Measurements from ENCODE around the gene SARM1.
"Not testable (repeated sequence)": the region's sequence is repeated elsewhere in the genome, so short reads cannot be mapped to it uniquely, and the experiment has no call there.

SARM1 gene

DNA sequence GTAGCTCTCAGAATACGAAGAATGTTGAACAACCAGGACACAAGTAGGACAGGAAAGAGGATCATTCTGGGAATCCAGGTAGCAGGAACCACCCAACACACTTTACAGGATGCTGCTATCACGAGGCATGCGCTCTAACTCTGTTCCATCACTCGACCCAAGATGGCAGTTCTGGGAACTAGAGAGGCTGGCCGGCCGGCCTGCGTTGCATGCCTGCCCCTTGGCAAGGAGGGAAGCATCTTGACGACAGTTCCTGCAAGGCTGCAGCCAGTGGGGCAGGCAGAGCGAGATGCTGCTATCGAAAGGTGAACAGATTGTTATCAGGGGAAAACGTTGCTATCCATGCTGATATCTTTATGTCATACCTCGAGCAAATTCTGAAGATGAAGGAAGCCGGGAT is 53.7 kb downstream of the SARM1 start:
- H3K4me1 ChIP-seq (ENCODE audit: control insufficient read depth, insufficient read depth, low read length), result no peaks in the 10 kb centered on the region
- H3K27ac ChIP-seq (ENCODE audit: low read length), result no peak overlapping the region
- no peak overlapping the region for H3K9ac ChIP-seq (ENCODE audit: low read length in 2 of 2)
- H3K36me3 ChIP-seq (ENCODE audit: control insufficient read depth in 2 of 2, insufficient read depth in 2 of 2, low read length in 2 of 2), result no peaks in the 10 kb centered on the region
- peaks cover 0 to 6% of the 10 kb centered on the region in 2 donors for H3K27me3 ChIP-seq (ENCODE audit: control insufficient read depth in 1 of 2, insufficient read depth in 2 of 2, low read length in 2 of 2)
- H3K9me3 ChIP-seq (ENCODE audit: control insufficient read depth in 2 of 2, low read length in 2 of 2), result no peaks in the 10 kb centered on the region
- H3K4me3 ChIP-seq (ENCODE audit: low read length in 2 of 2), result no peak overlapping the region

DNA sequence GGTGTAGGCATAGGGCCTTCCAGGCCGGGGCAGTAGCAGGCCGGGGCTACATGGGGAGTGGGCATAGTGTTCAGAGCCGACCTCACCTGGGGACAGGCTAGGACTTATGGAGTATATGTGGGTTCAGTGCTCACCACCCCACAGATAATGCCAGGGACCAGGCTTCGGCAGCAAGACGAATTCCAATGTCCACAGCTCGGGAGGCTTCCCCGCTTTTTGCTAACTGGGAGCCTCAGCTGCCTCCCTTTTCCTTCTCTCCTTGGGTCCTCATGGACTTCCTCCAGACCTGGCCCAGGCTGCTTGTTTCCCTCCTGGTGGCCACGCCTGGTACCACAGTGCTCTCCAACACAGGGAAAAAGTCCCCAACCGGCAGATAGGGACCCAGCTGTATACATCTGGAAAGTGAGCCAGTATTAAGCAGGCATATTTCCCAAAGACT is 54.6 kb downstream of the SARM1 start:
- peaks cover 0 to 6% of the 10 kb centered on the region in 2 donors for H3K27me3 ChIP-seq (ENCODE audit: control insufficient read depth in 1 of 2, insufficient read depth in 2 of 2, low read length in 2 of 2)
- no peak overlapping the region for H3K9ac ChIP-seq (ENCODE audit: low read length in 2 of 2)
- no peak overlapping the region for H3K4me3 ChIP-seq (ENCODE audit: low read length in 2 of 2)
- no peaks in the 10 kb centered on the region for H3K9me3 ChIP-seq (ENCODE audit: control insufficient read depth in 2 of 2, low read length in 2 of 2)
- no peaks in the 10 kb centered on the region for H3K4me1 ChIP-seq (ENCODE audit: control insufficient read depth, insufficient read depth, low read length)
- no peaks in the 10 kb centered on the region for H3K36me3 ChIP-seq (ENCODE audit: control insufficient read depth in 2 of 2, insufficient read depth in 2 of 2, low read length in 2 of 2)
- H3K27ac ChIP-seq (ENCODE audit: low read length), result no peak overlapping the region

DNA sequence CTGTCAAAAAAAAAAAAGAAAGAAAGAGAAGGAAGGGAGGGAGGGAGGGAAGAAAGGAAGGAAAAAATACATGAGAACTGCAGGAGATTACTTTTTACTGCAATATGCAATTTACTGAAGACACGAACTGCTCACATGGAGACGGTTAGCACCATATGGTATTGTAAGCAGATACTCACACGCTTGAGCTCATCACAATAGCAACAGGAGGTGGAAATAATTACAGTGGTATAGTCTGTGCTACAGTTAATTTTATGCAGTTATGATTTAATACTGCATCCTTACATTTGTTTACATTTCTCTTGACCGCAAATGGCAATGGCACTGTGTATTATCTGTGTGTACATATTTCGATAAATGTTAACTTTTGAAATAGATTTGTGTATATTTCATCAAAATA is 55.9 kb downstream of the SARM1 start:
- H3K36me3 ChIP-seq (ENCODE audit: control insufficient read depth in 2 of 2, insufficient read depth in 2 of 2, low read length in 2 of 2), result no peaks in the 10 kb centered on the region
- H3K4me3 ChIP-seq (ENCODE audit: low read length in 2 of 2), result no peak overlapping the region
- H3K9ac ChIP-seq (ENCODE audit: low read length in 2 of 2), result no peak overlapping the region
- H3K27me3 ChIP-seq (ENCODE audit: control insufficient read depth in 1 of 2, insufficient read depth in 2 of 2, low read length in 2 of 2), result peaks cover 0 to 6% of the 10 kb centered on the region in 2 donors
- no peaks in the 10 kb centered on the region for H3K4me1 ChIP-seq (ENCODE audit: control insufficient read depth, insufficient read depth, low read length)
- H3K27ac ChIP-seq (ENCODE audit: low read length), result no peak overlapping the region
- no peaks in the 10 kb centered on the region for H3K9me3 ChIP-seq (ENCODE audit: control insufficient read depth in 2 of 2, low read length in 2 of 2)

DNA sequence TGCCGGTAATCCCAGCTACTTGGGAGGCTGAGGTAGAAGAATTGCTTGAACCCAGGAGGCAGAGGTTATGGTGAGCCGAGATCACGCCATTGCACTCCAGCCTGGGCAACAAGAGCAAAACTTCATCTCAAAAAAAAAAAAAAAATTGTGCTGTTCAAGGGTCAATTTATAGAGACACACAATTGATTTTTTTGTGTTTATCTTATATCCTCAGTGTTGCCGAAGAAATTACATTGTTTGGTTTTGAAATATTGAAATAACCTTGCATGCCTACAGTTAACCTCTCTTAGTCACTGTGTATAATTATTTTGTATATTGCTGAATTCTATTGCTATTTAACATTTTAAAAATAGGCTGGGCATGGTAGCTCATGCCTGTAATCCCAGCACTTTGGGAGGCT is 56.5 kb downstream of the SARM1 start:
- H3K27me3 ChIP-seq (ENCODE audit: control insufficient read depth in 1 of 2, insufficient read depth in 2 of 2, low read length in 2 of 2); H3K4me1 ChIP-seq (ENCODE audit: control insufficient read depth, insufficient read depth, low read length); H3K9ac ChIP-seq (ENCODE audit: low read length in 2 of 2); H3K27ac ChIP-seq (ENCODE audit: low read length); H3K9me3 ChIP-seq (ENCODE audit: control insufficient read depth in 2 of 2, low read length in 2 of 2); H3K4me3 ChIP-seq (ENCODE audit: low read length in 2 of 2); H3K36me3 ChIP-seq (ENCODE audit: control insufficient read depth in 2 of 2, insufficient read depth in 2 of 2, low read length in 2 of 2): not testable (repeated sequence)

DNA sequence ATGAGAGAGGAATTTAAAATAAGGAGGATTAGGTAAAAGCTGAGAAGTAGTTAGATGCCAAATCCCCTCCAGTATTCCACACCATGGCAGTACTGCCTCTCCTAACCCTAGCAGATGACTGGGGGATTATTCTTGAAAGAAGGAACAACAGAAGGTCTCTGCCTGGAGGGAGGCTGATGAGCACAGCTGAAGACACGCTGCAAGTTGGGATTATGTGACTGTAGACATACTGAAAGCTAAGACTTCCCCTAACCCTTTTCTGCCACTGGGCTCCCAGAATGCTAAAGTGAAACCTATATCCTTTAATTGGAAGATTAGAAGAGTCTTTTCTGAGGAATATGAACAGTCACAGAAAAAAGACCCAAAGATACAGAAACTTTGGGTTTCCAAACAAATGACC is 62.2 kb downstream of the SARM1 start:
- H3K9me3 ChIP-seq (ENCODE audit: control insufficient read depth in 2 of 2, low read length in 2 of 2), result no peaks in the 10 kb centered on the region
- H3K9ac ChIP-seq (ENCODE audit: low read length in 2 of 2), result no peak overlapping the region
- H3K4me1 ChIP-seq (ENCODE audit: control insufficient read depth, insufficient read depth, low read length), result no peaks in the 10 kb centered on the region
- H3K36me3 ChIP-seq (ENCODE audit: control insufficient read depth in 2 of 2, insufficient read depth in 2 of 2, low read length in 2 of 2), result no peaks in the 10 kb centered on the region
- no peak overlapping the region for H3K4me3 ChIP-seq (ENCODE audit: low read length in 2 of 2)
- H3K27me3 ChIP-seq (ENCODE audit: control insufficient read depth in 1 of 2, insufficient read depth in 2 of 2, low read length in 2 of 2), result peaks cover 0 to 2% of the 10 kb centered on the region in 2 donors
- no peak overlapping the region for H3K27ac ChIP-seq (ENCODE audit: low read length)

DNA sequence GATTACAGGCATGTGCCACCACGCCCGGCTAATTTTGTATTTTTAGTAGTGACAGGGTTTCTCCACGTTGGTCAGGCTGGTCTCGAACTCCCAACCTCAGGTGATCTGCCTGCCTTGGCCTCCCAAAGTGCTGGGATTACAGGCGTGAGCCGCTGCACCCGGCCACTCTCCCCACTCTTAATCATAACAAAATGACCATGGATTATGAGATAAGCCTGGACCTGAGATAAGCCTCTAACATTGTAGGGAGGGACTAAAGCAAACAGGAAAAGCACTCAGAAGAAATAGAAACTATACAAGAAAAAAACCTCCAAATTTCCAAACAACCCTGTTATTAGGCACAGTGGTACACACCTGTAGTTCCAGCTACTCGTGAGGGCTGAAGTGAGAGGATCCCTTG is 62.8 kb downstream of the SARM1 start:
- not testable (repeated sequence) for H3K9me3 ChIP-seq (ENCODE audit: control insufficient read depth in 2 of 2, low read length in 2 of 2); H3K36me3 ChIP-seq (ENCODE audit: control insufficient read depth in 2 of 2, insufficient read depth in 2 of 2, low read length in 2 of 2); H3K27ac ChIP-seq (ENCODE audit: low read length); H3K4me1 ChIP-seq (ENCODE audit: control insufficient read depth, insufficient read depth, low read length); H3K9ac ChIP-seq (ENCODE audit: low read length in 2 of 2); H3K4me3 ChIP-seq (ENCODE audit: low read length in 2 of 2); H3K27me3 ChIP-seq (ENCODE audit: control insufficient read depth in 1 of 2, insufficient read depth in 2 of 2, low read length in 2 of 2)

DNA sequence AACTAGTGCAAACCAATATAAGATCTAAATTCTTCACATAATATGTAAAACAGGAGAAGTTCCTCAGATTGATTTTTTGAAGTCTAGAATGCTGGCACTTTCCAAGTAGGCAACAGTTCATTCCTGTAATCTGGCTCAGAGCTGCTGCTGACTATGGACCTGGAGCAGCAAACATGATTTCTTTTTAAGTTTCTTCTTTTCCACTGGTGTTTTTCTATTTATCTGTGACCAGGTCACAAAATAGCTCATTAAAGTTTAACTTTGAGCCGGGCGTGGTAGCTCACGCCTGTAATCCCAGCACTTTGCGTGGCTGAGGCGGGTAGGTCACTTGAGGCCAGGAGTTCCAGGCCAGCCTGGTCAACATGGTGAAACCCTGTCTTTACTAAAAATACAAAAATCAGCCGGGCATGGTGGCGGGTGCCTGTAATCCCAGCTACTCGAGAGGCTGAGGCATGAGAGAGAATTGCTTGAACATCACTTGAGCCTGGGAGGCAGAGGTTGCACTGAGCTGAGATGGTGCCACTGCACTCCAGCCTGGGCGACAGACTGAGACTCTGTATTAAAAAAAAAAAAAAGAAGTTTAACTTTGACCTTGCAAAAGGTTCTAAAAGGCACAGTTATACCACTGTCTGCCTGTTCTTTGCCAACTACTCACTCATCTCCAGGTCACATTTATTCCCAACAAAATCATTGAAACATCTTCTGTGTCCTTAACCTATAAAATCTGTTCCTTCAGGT is 72.6 kb downstream of the SARM1 start:
- Histone ChIP-seq H3K27ac (ENCODE audit: low read length) (no peak overlapping the region), H3K9ac (ENCODE audit: low read length in 2 of 2) (no peak overlapping the region), H3K27me3 (ENCODE audit: control insufficient read depth in 1 of 2, insufficient read depth in 2 of 2, low read length in 2 of 2) (no peaks in the 10 kb centered on the region), H3K4me3 (ENCODE audit: low read length in 2 of 2) (no peak overlapping the region), H3K36me3 (ENCODE audit: control insufficient read depth in 2 of 2, insufficient read depth in 2 of 2, low read length in 2 of 2) (no peaks in the 10 kb centered on the region), H3K9me3 (ENCODE audit: control insufficient read depth in 2 of 2, low read length in 2 of 2) (no peaks in the 10 kb centered on the region), H3K4me1 (ENCODE audit: control insufficient read depth, insufficient read depth, low read length) (no peaks in the 10 kb centered on the region)

DNA sequence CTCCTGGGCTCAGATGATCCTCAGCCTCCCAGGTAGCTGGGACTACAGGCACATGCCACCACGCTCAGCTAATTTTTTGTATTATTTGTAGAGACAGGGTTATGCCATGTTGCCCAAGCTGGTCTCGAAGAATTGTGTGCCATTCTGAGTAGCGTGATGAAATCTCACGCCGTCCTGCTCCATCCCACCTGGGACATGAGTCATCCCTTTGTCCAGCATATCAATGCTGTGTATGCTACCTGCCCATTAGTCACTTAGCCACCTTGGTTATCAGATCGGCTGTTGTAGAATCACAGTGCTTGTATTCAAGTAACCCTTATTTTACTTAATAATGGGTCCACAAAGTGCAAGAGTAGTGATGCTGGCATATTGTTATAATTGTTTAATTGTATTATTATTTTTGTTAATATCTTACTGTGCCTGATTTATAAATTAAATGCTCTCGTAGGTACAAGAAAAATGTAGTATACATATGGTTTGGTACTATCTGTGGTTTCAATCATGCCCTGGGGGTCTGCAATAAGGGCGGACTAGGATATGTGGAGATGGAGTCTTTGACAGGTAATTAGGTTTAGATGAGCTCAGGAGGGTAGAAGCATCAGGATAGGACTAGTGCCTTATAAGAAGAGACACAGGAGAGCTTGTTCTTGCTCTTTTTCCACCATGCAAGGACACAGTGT is 75.4 kb downstream of the SARM1 start:
- Histone ChIP-seq H3K9ac (ENCODE audit: low read length in 2 of 2) (no peak overlapping the region), H3K36me3 (ENCODE audit: control insufficient read depth in 2 of 2, insufficient read depth in 2 of 2, low read length in 2 of 2) (no peaks in the 10 kb centered on the region), H3K4me3 (ENCODE audit: low read length in 2 of 2) (no peak overlapping the region), H3K4me1 (ENCODE audit: control insufficient read depth, insufficient read depth, low read length) (no peaks in the 10 kb centered on the region), H3K27me3 (ENCODE audit: control insufficient read depth in 1 of 2, insufficient read depth in 2 of 2, low read length in 2 of 2) (no peaks in the 10 kb centered on the region), H3K9me3 (ENCODE audit: control insufficient read depth in 2 of 2, low read length in 2 of 2) (no peaks in the 10 kb centered on the region), H3K27ac (ENCODE audit: low read length) (no peak overlapping the region)

DNA sequence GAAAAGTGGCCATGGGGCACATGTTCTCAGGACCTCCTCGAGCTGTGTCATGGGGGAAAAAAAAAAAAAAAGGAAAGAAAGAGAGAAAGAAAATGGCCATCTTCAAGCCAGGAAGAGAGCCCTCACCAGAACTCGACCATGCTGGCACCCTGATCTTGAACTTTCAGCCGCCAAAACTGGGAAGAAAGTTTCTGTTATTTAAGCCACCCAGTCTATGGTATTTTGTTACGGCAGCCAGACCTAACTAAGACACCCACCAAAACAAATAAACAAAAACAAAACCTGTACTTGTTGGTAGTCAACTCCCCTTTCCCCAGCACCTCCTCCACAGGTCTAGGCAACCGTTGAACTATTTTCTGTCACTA is 75.9 kb downstream of the SARM1 start:
- no peak overlapping the region for H3K27ac ChIP-seq (ENCODE audit: low read length)
- H3K36me3 ChIP-seq (ENCODE audit: control insufficient read depth in 2 of 2, insufficient read depth in 2 of 2, low read length in 2 of 2), result no peaks in the 10 kb centered on the region

DNA sequence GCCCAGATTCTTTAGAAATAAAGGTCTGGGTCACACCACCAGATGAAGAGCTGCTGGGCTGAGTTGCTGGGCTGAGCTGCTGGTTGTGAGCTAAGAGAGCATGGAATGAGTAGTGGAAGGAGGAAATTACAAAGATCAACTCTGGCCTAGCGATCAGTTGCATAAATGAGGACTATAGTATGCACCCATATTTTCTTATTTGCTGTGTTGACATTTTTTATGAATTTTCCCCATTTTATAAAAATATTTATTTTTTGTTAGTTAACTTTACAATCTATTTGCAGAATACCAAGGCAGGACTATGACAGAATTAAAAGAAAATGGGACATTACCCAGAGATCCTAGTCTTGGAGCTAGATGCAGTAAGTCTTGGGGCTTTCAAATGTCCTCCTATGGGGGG is 78.4 kb downstream of the SARM1 start:
- H3K36me3 ChIP-seq (ENCODE audit: control insufficient read depth in 2 of 2, insufficient read depth in 2 of 2, low read length in 2 of 2), result no peaks in the 10 kb centered on the region
- H3K4me1 ChIP-seq (ENCODE audit: control insufficient read depth, insufficient read depth, low read length), result no peaks in the 10 kb centered on the region
- no peaks in the 10 kb centered on the region for H3K9me3 ChIP-seq (ENCODE audit: control insufficient read depth in 2 of 2, low read length in 2 of 2)
- no peak overlapping the region for H3K4me3 ChIP-seq (ENCODE audit: low read length in 2 of 2)
- no peak overlapping the region for H3K9ac ChIP-seq (ENCODE audit: low read length in 2 of 2)
- no peak overlapping the region for H3K27ac ChIP-seq (ENCODE audit: low read length)
- no peaks in the 10 kb centered on the region for H3K27me3 ChIP-seq (ENCODE audit: control insufficient read depth in 1 of 2, insufficient read depth in 2 of 2, low read length in 2 of 2)

More for the DNA sequence above, 75.9 kb downstream of the SARM1 start:
- H3K27me3 ChIP-seq (ENCODE audit: control insufficient read depth in 1 of 2, insufficient read depth in 2 of 2, low read length in 2 of 2), result no peaks in the 10 kb centered on the region
- no peak overlapping the region for H3K9ac ChIP-seq (ENCODE audit: low read length in 2 of 2)
- H3K9me3 ChIP-seq (ENCODE audit: control insufficient read depth in 2 of 2, low read length in 2 of 2), result no peaks in the 10 kb centered on the region
- H3K4me1 ChIP-seq (ENCODE audit: control insufficient read depth, insufficient read depth, low read length), result no peaks in the 10 kb centered on the region
- H3K4me3 ChIP-seq (ENCODE audit: low read length in 2 of 2), result no peak overlapping the region
